Measurements from ENCODE around the gene DCLK1. TPM values are rescaled to one million over a fixed set of nuclear protein-coding genes. Genes with fewer than 3 reads are reported as not detected.

Gene DCLK1
- total RNA-seq, 1 experiment from 2014 or later: not detected

GRCh38 chr13:35908226-35908625, 223.0 kb downstream of the DCLK1 start:
- Histone ChIP-seq H3K4me3 (ENCODE audit: low read depth in 2 of 2, low read length in 2 of 2) (no peak overlapping the region), H3K9me3 (ENCODE audit: control insufficient read depth, insufficient read depth, low read depth, low read length) (no peaks in the 10 kb centered on the region), H3K36me3 (ENCODE audit: control insufficient read depth, insufficient read depth, low read length) (no peaks in the 10 kb centered on the region), H3K27me3 (ENCODE audit: control insufficient read depth, insufficient read depth, low read length) (no peaks in the 10 kb centered on the region), H3K27ac (ENCODE audit: low read length) (no peak overlapping the region), H3K4me1 (ENCODE audit: control insufficient read depth, insufficient read depth, low read length) (no peaks in the 10 kb centered on the region)
- ATAC-seq (no peak), DNase-seq (ENCODE audit: low read depth, low spot score) (no peak)
- intact Hi-C loops (cut with micrococcal nuclease; ENCODE audit: unreplicated experiment) (no loop called here), in situ Hi-C loops (cut with HindIII; ENCODE audit: low pct_unique_long_range_greater_than_20kb, low sequenced_read_pairs) (no loop called here)
- ChIA-PET CTCF (no interaction called here), POLR2A (no interaction called here)
- no TSS peak for BruUV-seq (replicated peaks)
- TF ChIP-seq POLR2AphosphoS5 (IDR thresholded peaks at IDR 0.05; ENCODE audit: low read depth, low read length): no peak
- TF ChIP-seq TCF7L2 (IDR thresholded peaks at IDR 0.05; ENCODE audit: low read depth, low read length): no peak
- TF ChIP-seq SIN3A (IDR thresholded peaks at IDR 0.05; ENCODE audit: borderline replicate concordance, insufficient read depth, low read depth, low read length): no peak

DNA sequence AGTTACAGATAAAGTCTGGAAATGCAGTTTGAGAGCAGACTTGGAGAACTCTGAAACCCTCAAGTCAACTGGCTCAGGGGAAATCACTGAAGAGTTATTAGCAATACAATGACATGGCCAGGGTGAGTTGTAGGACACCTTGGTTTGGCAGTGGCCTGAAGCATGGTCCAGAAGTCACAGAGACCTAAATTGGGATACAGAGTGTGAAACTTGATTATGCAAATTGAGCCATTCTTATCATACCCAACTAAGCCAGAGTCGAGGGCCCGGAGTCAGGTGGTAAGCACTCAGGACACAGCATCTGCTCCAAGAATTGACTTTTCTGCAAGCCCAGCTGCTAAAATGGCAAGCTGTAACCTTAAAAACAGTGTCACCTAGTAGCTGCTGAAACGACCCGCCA, 224.5 kb downstream of the DCLK1 start:
- intact Hi-C loops (cut with micrococcal nuclease; ENCODE audit: unreplicated experiment): no loop called here
- ChIA-PET CTCF (no interaction called here), POLR2A (no interaction called here)
- Histone ChIP-seq H3K36me3 (ENCODE audit: control insufficient read depth, insufficient read depth, low read length) (no peaks in the 10 kb centered on the region), H3K27me3 (ENCODE audit: control insufficient read depth, insufficient read depth, low read length) (no peaks in the 10 kb centered on the region), H3K9me3 (ENCODE audit: control insufficient read depth, insufficient read depth, low read depth, low read length) (no peaks in the 10 kb centered on the region), H3K27ac (ENCODE audit: low read length) (no peak overlapping the region), H3K4me3 (ENCODE audit: low read depth in 2 of 2, low read length in 2 of 2) (no peak overlapping the region), H3K4me1 (ENCODE audit: control insufficient read depth, insufficient read depth, low read length) (no peaks in the 10 kb centered on the region)
- ATAC-seq: no peak
- TF ChIP-seq, protein P1, sequence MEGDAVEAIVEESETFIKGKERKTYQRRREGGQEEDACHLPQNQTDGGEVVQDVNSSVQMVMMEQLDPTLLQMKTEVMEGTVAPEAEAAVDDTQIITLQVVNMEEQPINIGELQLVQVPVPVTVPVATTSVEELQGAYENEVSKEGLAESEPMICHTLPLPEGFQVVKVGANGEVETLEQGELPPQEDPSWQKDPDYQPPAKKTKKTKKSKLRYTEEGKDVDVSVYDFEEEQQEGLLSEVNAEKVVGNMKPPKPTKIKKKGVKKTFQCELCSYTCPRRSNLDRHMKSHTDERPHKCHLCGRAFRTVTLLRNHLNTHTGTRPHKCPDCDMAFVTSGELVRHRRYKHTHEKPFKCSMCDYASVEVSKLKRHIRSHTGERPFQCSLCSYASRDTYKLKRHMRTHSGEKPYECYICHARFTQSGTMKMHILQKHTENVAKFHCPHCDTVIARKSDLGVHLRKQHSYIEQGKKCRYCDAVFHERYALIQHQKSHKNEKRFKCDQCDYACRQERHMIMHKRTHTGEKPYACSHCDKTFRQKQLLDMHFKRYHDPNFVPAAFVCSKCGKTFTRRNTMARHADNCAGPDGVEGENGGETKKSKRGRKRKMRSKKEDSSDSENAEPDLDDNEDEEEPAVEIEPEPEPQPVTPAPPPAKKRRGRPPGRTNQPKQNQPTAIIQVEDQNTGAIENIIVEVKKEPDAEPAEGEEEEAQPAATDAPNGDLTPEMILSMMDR (IDR thresholded peaks at IDR 0.05): no peak
- TF ChIP-seq SIN3A (IDR thresholded peaks at IDR 0.05; ENCODE audit: borderline replicate concordance, insufficient read depth, low read depth, low read length): no peak
- TF ChIP-seq POLR2AphosphoS5 (IDR thresholded peaks at IDR 0.05; ENCODE audit: low read depth, low read length): no peak
- no peak for TF ChIP-seq TCF7L2 (IDR thresholded peaks at IDR 0.05; ENCODE audit: low read depth, low read length)
- no peak for TF ChIP-seq REST (IDR thresholded peaks at IDR 0.05; ENCODE audit: insufficient read depth in 1 of 2, low read depth in 2 of 2, low read length in 1 of 2)
- DNase-seq (ENCODE audit: low read depth, low spot score): no peak
- no TSS peak for BruUV-seq (replicated peaks)
- in situ Hi-C loops (cut with HindIII; ENCODE audit: low pct_unique_long_range_greater_than_20kb, low sequenced_read_pairs): no loop called here

DNA sequence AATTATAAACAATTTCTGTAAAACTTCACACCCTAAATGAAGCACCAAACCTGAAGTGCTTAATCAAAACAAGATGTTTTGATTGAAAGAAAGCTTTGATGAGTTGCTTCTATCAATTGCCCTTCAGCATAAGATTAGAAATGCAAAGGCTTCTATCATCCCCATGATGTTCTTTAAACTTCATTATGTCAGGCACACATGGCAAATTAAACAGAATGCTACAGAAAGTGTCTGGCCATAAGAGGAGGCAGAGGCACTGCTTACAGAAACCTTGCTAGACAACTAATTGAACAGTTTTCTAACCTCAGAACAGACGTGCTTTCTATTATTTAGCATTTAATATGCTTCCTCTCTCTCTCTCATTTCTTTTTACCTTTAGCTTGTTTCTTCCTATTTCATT, 228.1 kb downstream of the DCLK1 start:
- H3K9me3 ChIP-seq (ENCODE audit: control insufficient read depth, insufficient read depth, low read depth, low read length): no peaks in the 10 kb centered on the region

More for the DNA sequence above, 228.1 kb downstream of the DCLK1 start:
- no peak for TF ChIP-seq TCF7L2 (IDR thresholded peaks at IDR 0.05; ENCODE audit: low read depth, low read length)
- TF ChIP-seq SIN3A (IDR thresholded peaks at IDR 0.05; ENCODE audit: borderline replicate concordance, insufficient read depth, low read depth, low read length): no peak
- TF ChIP-seq POLR2AphosphoS5 (IDR thresholded peaks at IDR 0.05; ENCODE audit: low read depth, low read length): no peak
- no peak for TF ChIP-seq REST (IDR thresholded peaks at IDR 0.05; ENCODE audit: insufficient read depth in 1 of 2, low read depth in 2 of 2, low read length in 1 of 2)
- TF ChIP-seq, protein P1 (IDR thresholded peaks at IDR 0.05): no peak
- no peak for ATAC-seq
- H3K4me1 ChIP-seq (ENCODE audit: control insufficient read depth, insufficient read depth, low read length): no peaks in the 10 kb centered on the region
- no peak for DNase-seq (ENCODE audit: low read depth, low spot score)
- POLR2A ChIA-PET: no interaction called here
- in situ Hi-C loops (cut with HindIII; ENCODE audit: low pct_unique_long_range_greater_than_20kb, low sequenced_read_pairs): no loop called here
- CTCF ChIA-PET: no interaction called here
- no peaks in the 10 kb centered on the region for H3K36me3 ChIP-seq (ENCODE audit: control insufficient read depth, insufficient read depth, low read length)
- H3K27ac ChIP-seq (ENCODE audit: low read length): no peak overlapping the region
- intact Hi-C loops (cut with micrococcal nuclease; ENCODE audit: unreplicated experiment): no loop called here
- BruUV-seq (replicated peaks): no TSS peak
- no peaks in the 10 kb centered on the region for H3K27me3 ChIP-seq (ENCODE audit: control insufficient read depth, insufficient read depth, low read length)
- no peak overlapping the region for H3K4me3 ChIP-seq (ENCODE audit: low read depth in 2 of 2, low read length in 2 of 2)
